Stomach (tissue), 4 donors: ENCODE results near the gene UBL3.

ENCODE experiments used
- EP300 ChIP-seq: sonication (generic); formaldehyde crosslinking; IDR thresholded peaks from one replicate; pipeline ENCODE4 v1.6.1; 2017; ENCODE audit warnings: antibody characterized with exemption
- POLR2A ChIP-seq, 4 donors: fragments of 450-650 bp; IDR thresholded peaks; one replicate each; pipeline ENCODE4 v1.6.1; 2016; ENCODE audit warnings: antibody characterized with exemption in 4 of 4, control low read depth in 2 of 4, mild to moderate bottlenecking in 1 of 4, moderate library complexity in 1 of 4
- TF ChIP-seq, protein P1 (sequence below), 7 experiments: fragments of 450-650 bp in 4 of 7; fragments of 200-600 bp in 3 of 7; sonication (generic) in 3 of 7; IDR thresholded peaks; one replicate each; pipeline ENCODE4 v1.5.1; 2016 to 2019; ENCODE audit warnings: antibody characterized with exemption in 7 of 7, control low read depth in 2 of 7, mild to moderate bottlenecking in 1 of 7

DNA sequence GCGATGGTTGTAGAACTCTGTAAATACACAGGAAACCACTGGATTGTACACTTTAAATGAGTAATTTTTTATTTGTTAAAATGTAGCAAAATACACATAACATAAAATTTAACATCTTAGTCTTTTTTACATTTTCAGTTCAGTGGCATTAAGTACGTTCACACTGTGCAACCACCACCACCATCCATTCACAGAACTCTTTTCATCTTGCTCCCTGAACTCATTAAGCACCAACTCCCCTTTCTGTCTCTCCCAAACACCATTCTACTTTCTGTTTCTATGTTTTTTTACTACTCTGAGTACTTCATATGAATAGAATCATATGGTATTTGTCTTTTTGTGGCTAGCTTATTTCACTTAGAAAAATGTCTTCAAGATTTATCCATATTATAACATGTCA lies 2.7 kb upstream of the UBL3 start:
- TF ChIP-seq POLR2A (IDR thresholded peaks at IDR 0.05), result no peak
- TF ChIP-seq, protein P1, sequence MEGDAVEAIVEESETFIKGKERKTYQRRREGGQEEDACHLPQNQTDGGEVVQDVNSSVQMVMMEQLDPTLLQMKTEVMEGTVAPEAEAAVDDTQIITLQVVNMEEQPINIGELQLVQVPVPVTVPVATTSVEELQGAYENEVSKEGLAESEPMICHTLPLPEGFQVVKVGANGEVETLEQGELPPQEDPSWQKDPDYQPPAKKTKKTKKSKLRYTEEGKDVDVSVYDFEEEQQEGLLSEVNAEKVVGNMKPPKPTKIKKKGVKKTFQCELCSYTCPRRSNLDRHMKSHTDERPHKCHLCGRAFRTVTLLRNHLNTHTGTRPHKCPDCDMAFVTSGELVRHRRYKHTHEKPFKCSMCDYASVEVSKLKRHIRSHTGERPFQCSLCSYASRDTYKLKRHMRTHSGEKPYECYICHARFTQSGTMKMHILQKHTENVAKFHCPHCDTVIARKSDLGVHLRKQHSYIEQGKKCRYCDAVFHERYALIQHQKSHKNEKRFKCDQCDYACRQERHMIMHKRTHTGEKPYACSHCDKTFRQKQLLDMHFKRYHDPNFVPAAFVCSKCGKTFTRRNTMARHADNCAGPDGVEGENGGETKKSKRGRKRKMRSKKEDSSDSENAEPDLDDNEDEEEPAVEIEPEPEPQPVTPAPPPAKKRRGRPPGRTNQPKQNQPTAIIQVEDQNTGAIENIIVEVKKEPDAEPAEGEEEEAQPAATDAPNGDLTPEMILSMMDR (IDR thresholded peaks at IDR 0.05), result no peak
- no peak for TF ChIP-seq EP300
